Adipocyte (in vitro differentiated cells): ENCODE results near the gene COX7B2.

Experiments
- DNase-seq: peaks from one replicate; pipeline ENCODE4 v3.0.0-alpha.2; 2015; ENCODE audit warnings: low read depth
- H3K27me3 ChIP-seq: replicated peaks from 2 replicates; pipeline ENCODE4 v1.7.0; 2013; ENCODE audit warnings: mild to moderate bottlenecking, low read length, moderate library complexity; ENCODE audit not compliant: control insufficient read depth, insufficient read depth
- H3K36me3 ChIP-seq: 2 replicates; pipeline ENCODE4 v1.7.0; 2013; ENCODE audit warnings: low read length, mild to moderate bottlenecking, moderate library complexity; ENCODE audit not compliant: control insufficient read depth, insufficient read depth, severe bottlenecking
- H3K4me1 ChIP-seq: 2 replicates; pipeline ENCODE4 v1.7.0; 2013; ENCODE audit warnings: mild to moderate bottlenecking, low read length, moderate library complexity; ENCODE audit not compliant: control insufficient read depth, insufficient read depth
- H3K4me3 ChIP-seq: 2 replicates; pipeline ENCODE4 v1.7.0; 2013; ENCODE audit warnings: mild to moderate bottlenecking, low read length, moderate library complexity
- H3K9ac ChIP-seq: 2 replicates; pipeline ENCODE4 v1.7.0; 2013; ENCODE audit warnings: mild to moderate bottlenecking, low read length, moderate library complexity
- H3K9me3 ChIP-seq: 2 replicates; pipeline ENCODE4 v1.7.0; 2013; ENCODE audit warnings: mild to moderate bottlenecking, low read length, moderate library complexity; ENCODE audit not compliant: control insufficient read depth

COX7B2 gene

GRCh38 chr4:46830971-46831454 lies 78.0 kb downstream of the COX7B2 start:
- Histone ChIP-seq H3K4me1 (no peaks in the 10 kb centered on the region), H3K36me3 (no peaks in the 10 kb centered on the region), H3K27me3 (no peaks in the 10 kb centered on the region), H3K9me3 (no peaks in the 10 kb centered on the region), H3K9ac (no peak overlapping the region), H3K4me3 (no peak overlapping the region)
- DNase-seq = no peak

GRCh38 chr4:46820154-46820553 lies 88.9 kb downstream of the COX7B2 start:
- no peaks in the 10 kb centered on the region for H3K36me3 ChIP-seq
- no peak for DNase-seq
- H3K9ac ChIP-seq = no peak overlapping the region
- H3K27me3 ChIP-seq = no peaks in the 10 kb centered on the region
- H3K9me3 ChIP-seq = no peaks in the 10 kb centered on the region
- H3K4me1 ChIP-seq = no peaks in the 10 kb centered on the region
- no peak overlapping the region for H3K4me3 ChIP-seq

- no peak for DNase-seq
- no peak overlapping the region for H3K4me3 ChIP-seq
- H3K9ac ChIP-seq = no peak overlapping the region
- H3K4me1 ChIP-seq = no peaks in the 10 kb centered on the region
- H3K27me3 ChIP-seq = no peaks in the 10 kb centered on the region
- H3K9me3 ChIP-seq = no peaks in the 10 kb centered on the region
- H3K36me3 ChIP-seq = no peaks in the 10 kb centered on the region
Measured at GRCh38 chr4:46819095-46819494, 90.0 kb downstream of the COX7B2 start.

GRCh38 chr4:46818604-46819003 lies 90.4 kb downstream of the COX7B2 start:
- H3K9me3 ChIP-seq = no peaks in the 10 kb centered on the region
- H3K9ac ChIP-seq = no peak overlapping the region
- no peak overlapping the region for H3K4me3 ChIP-seq
- no peaks in the 10 kb centered on the region for H3K36me3 ChIP-seq
- H3K4me1 ChIP-seq = no peaks in the 10 kb centered on the region
- DNase-seq = no peak
- H3K27me3 ChIP-seq = no peaks in the 10 kb centered on the region

GRCh38 chr4:46817806-46818205 lies 91.2 kb downstream of the COX7B2 start:
- no peaks in the 10 kb centered on the region for H3K36me3 ChIP-seq
- H3K27me3 ChIP-seq = no peaks in the 10 kb centered on the region
- no peaks in the 10 kb centered on the region for H3K4me1 ChIP-seq
- no peak for DNase-seq
- no peak overlapping the region for H3K4me3 ChIP-seq
- H3K9me3 ChIP-seq = no peaks in the 10 kb centered on the region
- no peak overlapping the region for H3K9ac ChIP-seq

- Histone ChIP-seq H3K9ac (no peak overlapping the region), H3K4me1 (no peaks in the 10 kb centered on the region), H3K4me3 (no peak overlapping the region), H3K27me3 (no peaks in the 10 kb centered on the region), H3K9me3 (peaks cover 2% of the 10 kb centered on the region), H3K36me3 (no peaks in the 10 kb centered on the region)
- DNase-seq = no peak
Measured at GRCh38 chr4:46804781-46805413, 104.1 kb downstream of the COX7B2 start.

- Histone ChIP-seq H3K36me3 (no peaks in the 10 kb centered on the region), H3K27me3 (no peaks in the 10 kb centered on the region), H3K4me3 (no peak overlapping the region), H3K4me1 (no peaks in the 10 kb centered on the region), H3K9ac (no peak overlapping the region), H3K9me3 (peaks cover 8% of the 10 kb centered on the region)
- no peak for DNase-seq
Measured at GRCh38 chr4:46793036-46793435, 116.0 kb downstream of the COX7B2 start.

- no peaks in the 10 kb centered on the region for H3K27me3 ChIP-seq
- no peaks in the 10 kb centered on the region for H3K36me3 ChIP-seq
- H3K9me3 ChIP-seq = no peaks in the 10 kb centered on the region
- no peak for DNase-seq
- no peak overlapping the region for H3K9ac ChIP-seq
- no peaks in the 10 kb centered on the region for H3K4me1 ChIP-seq
- no peak overlapping the region for H3K4me3 ChIP-seq
Measured at GRCh38 chr4:46781434-46782092, 127.5 kb downstream of the COX7B2 start.

- Histone ChIP-seq H3K36me3 (no peaks in the 10 kb centered on the region), H3K4me3 (no peak overlapping the region), H3K9ac (no peak overlapping the region), H3K27me3 (no peaks in the 10 kb centered on the region), H3K4me1 (no peaks in the 10 kb centered on the region), H3K9me3 (no peaks in the 10 kb centered on the region)
- DNase-seq = no peak
Measured at GRCh38 chr4:46765465-46765864, 143.6 kb downstream of the COX7B2 start.

- H3K36me3 ChIP-seq = no peaks in the 10 kb centered on the region
- no peak overlapping the region for H3K9ac ChIP-seq
- H3K27me3 ChIP-seq = no peaks in the 10 kb centered on the region
- no peak overlapping the region for H3K4me3 ChIP-seq
- H3K9me3 ChIP-seq = no peaks in the 10 kb centered on the region
- no peak for DNase-seq
- no peaks in the 10 kb centered on the region for H3K4me1 ChIP-seq
Measured at GRCh38 chr4:46730075-46730474, 179.0 kb downstream of the COX7B2 start.

- Histone ChIP-seq H3K9ac (no peak overlapping the region), H3K4me1 (no peaks in the 10 kb centered on the region), H3K4me3 (no peak overlapping the region), H3K36me3 (no peaks in the 10 kb centered on the region), H3K9me3 (no peaks in the 10 kb centered on the region), H3K27me3 (no peaks in the 10 kb centered on the region)
- DNase-seq = no peak
Measured at GRCh38 chr4:46720055-46720454, 189.0 kb downstream of the COX7B2 start.

GRCh38 chr4:46717950-46718349 lies 191.1 kb downstream of the COX7B2 start:
- Histone ChIP-seq H3K9me3 (no peaks in the 10 kb centered on the region), H3K36me3 (no peaks in the 10 kb centered on the region), H3K9ac (no peak overlapping the region), H3K27me3 (no peaks in the 10 kb centered on the region), H3K4me1 (no peaks in the 10 kb centered on the region), H3K4me3 (no peak overlapping the region)
- no peak for DNase-seq
